Subcutaneous adipose tissue (tissue), 4 donors: ENCODE data around the gene DGUOK. TPM values are rescaled to one million over a fixed set of nuclear protein-coding genes. Genes with fewer than 3 reads are reported as not detected.

Experiments used
- total RNA-seq, 4 donors: library from RNA; depleted of rRNA; stranded (reverse); fragments of >200 nt; gene quantifications; one replicate each; pipeline ENCODE4 v1.1.0, GENCODE V29; 2016
- TF ChIP-seq, protein P1 (sequence below): fragments of 450-650 bp; IDR thresholded peaks from one replicate; pipeline ENCODE4 v1.5.1; 2016; ENCODE audit warnings: low read depth, mild to moderate bottlenecking, control low read depth, antibody characterized with exemption, moderate library complexity

Gene DGUOK
- total RNA-seq, 4 donors from 2014 or later = 34.8 to 54.0 (median 45.8) TPM

- TF ChIP-seq, protein P1, sequence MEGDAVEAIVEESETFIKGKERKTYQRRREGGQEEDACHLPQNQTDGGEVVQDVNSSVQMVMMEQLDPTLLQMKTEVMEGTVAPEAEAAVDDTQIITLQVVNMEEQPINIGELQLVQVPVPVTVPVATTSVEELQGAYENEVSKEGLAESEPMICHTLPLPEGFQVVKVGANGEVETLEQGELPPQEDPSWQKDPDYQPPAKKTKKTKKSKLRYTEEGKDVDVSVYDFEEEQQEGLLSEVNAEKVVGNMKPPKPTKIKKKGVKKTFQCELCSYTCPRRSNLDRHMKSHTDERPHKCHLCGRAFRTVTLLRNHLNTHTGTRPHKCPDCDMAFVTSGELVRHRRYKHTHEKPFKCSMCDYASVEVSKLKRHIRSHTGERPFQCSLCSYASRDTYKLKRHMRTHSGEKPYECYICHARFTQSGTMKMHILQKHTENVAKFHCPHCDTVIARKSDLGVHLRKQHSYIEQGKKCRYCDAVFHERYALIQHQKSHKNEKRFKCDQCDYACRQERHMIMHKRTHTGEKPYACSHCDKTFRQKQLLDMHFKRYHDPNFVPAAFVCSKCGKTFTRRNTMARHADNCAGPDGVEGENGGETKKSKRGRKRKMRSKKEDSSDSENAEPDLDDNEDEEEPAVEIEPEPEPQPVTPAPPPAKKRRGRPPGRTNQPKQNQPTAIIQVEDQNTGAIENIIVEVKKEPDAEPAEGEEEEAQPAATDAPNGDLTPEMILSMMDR = no peak
Measured at GRCh38 chr2:73913414-73914054, 13.1 kb upstream of the DGUOK start.

DNA sequence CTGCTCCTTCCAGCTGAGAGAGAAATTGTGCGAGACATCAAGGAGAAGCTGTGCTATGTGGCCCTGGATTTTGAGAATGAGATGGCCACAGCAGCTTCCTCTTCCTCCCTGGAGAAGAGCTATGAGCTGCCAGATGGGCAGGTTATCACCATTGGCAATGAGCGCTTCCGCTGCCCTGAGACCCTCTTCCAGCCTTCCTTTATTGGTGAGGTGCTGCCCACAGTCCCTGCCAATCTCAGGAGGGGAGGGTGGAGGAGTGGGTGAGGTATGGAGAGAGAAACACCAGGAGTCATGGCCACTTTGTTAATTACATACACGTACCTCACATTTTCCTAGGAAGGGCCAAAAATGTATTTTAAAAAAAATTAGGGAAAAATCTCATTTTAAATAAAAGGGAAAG, 12.0 kb upstream of the DGUOK start:
- TF ChIP-seq, protein P1 = no peak

- TF ChIP-seq, protein P1 = no peak
Measured at GRCh38 chr2:73915437-73915993, 11.2 kb upstream of the DGUOK start.

- TF ChIP-seq, protein P1 = no peak
Measured at GRCh38 chr2:73916666-73917065, 10.0 kb upstream of the DGUOK start.

GRCh38 chr2:73917296-73917695, 9.4 kb upstream of the DGUOK start:
- TF ChIP-seq, protein P1 = no peak

DNA sequence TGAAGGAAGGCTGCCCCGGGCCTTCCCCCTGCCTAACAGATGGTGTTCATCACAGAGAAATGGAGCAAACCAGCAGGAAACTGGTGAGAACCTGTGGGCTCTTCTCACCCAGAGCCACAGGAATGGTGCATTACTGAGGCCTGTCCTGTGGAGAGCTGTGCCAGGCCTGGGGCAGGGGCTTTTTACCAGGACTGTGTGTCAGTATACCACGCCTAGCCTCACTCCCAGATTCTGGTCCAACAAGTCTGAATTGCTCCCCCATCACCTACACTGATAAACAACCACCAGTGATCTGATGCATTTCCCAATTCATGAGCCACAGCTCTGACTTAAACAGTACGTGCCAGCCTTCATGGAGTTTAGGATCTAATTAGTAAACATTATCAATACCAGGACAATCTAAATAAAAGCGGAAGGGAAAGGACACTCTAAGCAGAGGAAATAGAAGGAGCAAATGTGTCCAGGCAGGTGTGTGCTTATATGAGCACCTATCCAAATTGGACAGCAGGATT, 8.9 kb upstream of the DGUOK start:
- TF ChIP-seq, protein P1 = no peak

DNA sequence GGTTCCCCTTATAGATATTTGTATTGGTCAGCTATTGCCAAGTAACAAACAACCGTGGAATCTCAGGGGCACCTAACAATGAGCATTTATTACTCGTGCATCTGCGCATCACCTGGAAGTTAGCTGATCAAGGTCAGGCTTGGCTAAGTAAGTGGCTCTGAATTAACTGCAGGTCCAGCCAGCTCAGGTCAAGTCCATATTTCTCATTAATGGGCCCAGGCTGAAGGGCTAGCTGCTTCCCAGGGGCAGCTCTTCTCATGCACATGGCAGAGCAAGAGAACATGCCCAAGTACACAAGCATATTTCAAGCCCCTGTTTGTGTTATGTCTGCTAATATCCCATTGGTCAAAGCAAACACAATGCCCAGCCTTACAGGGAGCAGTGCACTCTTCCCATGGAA, 7.8 kb upstream of the DGUOK start:
- TF ChIP-seq, protein P1 = no peak
